Gastroesophageal sphincter (tissue), 4 donors: ENCODE measurements around the gene RTL10. TPM values are rescaled to one million over a fixed set of nuclear protein-coding genes. Genes with fewer than 3 reads are reported as not detected.
A peak's percentile ranks its signal among the peaks of the same experiment; 100 is the strongest.

ENCODE experiments used
- ATAC-seq: fragments of 150-250 bp; one replicate; pipeline ENCODE4 v1.9.1; 2016; ENCODE audit warnings: mild to moderate bottlenecking, moderate library complexity
- H3K27ac ChIP-seq, 4 donors: fragments of 200-600 bp; sonication (generic) in 3 of 4; 1 replicate in 3 of 4; 2 replicates in 1 of 4; pipeline ENCODE4 v1.5.1; 2016 to 2019
- H3K27me3 ChIP-seq: fragments of 200-600 bp; sonication (generic); one replicate; pipeline ENCODE4 v1.5.1; 2019
- H3K36me3 ChIP-seq, 2 donors: fragments of 200-600 bp; sonication (generic); one replicate each; pipeline ENCODE4 v1.5.1; 2019; ENCODE audit warnings: control low read depth in 1 of 2
- H3K4me1 ChIP-seq, 3 donors: fragments of 200-600 bp; sonication (generic); 1 replicate in 2 of 3; 2 replicates in 1 of 3; pipeline ENCODE4 v1.5.1; 2016 to 2019; ENCODE audit warnings: control low read depth in 2 of 3
- H3K4me3 ChIP-seq, 2 donors: fragments of 200-600 bp; sonication (generic); one replicate each; pipeline ENCODE4 v1.5.1; 2019; ENCODE audit warnings: mild to moderate bottlenecking in 1 of 2, moderate library complexity in 1 of 2
- H3K9me3 ChIP-seq, 3 donors: fragments of 200-600 bp; sonication (generic); one replicate each; pipeline ENCODE4 v1.5.1; 2017 to 2019; ENCODE audit warnings: control low read depth in 2 of 3
- EP300 ChIP-seq: sonication (generic); formaldehyde crosslinking; IDR thresholded peaks from one replicate; pipeline ENCODE4 v1.6.1; 2017; ENCODE audit warnings: antibody characterized with exemption, mild to moderate bottlenecking
- POLR2A ChIP-seq, 2 donors: fragments of 450-650 bp; IDR thresholded peaks; one replicate each; pipeline ENCODE4 v1.6.1; 2017; ENCODE audit warnings: antibody characterized with exemption in 2 of 2, mild to moderate bottlenecking in 2 of 2, moderate library complexity in 1 of 2
- POLR2AphosphoS5 ChIP-seq: sonication (generic); formaldehyde crosslinking; IDR thresholded peaks from one replicate; pipeline ENCODE4 v1.6.1; 2017; ENCODE audit warnings: antibody characterized with exemption
- WGBS, 2 donors: methylation state at CpG; one replicate each; pipeline ENCODE4 v1.1.5; 2018; ENCODE audit warnings: low coverage in 1 of 2; 5-methylcytosine and 5-hydroxymethylcytosine counted together
- total RNA-seq, 4 donors: library from RNA; depleted of rRNA; stranded (reverse); fragments of >200 nt; gene quantifications; one replicate each; pipeline ENCODE4 v1.1.0, GENCODE V29; 2016
- TF ChIP-seq, protein P1 (sequence below), 4 experiments: fragments of 200-600 bp in 2 of 4; fragments of 450-650 bp in 2 of 4; sonication (generic) in 1 of 4; IDR thresholded peaks; one replicate each; pipeline ENCODE4 v1.5.1; 2017 to 2019; ENCODE audit warnings: antibody characterized with exemption in 4 of 4, mild to moderate bottlenecking in 2 of 4, moderate library complexity in 2 of 4

RTL10 gene
- total RNA-seq, 4 donors from 2014 or later, result 6.6 to 15.9 (median 10.4) TPM

DNA sequence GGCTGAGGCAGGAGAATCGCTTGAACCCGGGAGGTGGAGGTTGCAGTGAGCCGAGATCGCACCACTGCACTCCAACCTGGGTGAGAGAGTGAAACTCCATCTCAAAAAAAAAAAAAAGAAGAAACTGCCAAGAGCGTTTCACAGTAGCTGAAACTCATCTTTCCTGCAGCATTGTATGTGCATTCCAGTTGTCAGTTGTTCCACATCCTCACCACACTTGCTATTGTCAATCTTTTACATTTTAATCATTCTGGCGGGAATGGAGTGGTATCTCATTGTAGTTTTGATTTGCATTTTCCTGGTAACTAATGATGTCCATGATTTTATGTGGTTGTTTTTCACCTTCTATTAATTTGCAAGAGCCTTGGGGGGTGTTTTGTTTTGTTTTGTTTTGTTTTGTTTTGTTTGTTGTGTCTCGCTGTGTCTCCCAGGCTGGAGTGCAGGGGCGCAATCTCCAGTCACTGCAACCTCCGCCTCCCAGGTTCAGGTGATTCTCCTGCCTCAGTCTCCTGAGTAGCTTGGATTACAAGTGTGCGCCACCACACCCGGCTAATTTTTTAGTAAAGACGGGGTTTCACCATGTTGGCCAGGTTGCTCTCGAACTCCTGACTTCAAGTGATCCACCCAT lies 8.1 kb upstream of the RTL10 start:
- 89 to 94% methylated on average over 7 to 10 of the region's 13 CpGs for WGBS, 2 donors

DNA sequence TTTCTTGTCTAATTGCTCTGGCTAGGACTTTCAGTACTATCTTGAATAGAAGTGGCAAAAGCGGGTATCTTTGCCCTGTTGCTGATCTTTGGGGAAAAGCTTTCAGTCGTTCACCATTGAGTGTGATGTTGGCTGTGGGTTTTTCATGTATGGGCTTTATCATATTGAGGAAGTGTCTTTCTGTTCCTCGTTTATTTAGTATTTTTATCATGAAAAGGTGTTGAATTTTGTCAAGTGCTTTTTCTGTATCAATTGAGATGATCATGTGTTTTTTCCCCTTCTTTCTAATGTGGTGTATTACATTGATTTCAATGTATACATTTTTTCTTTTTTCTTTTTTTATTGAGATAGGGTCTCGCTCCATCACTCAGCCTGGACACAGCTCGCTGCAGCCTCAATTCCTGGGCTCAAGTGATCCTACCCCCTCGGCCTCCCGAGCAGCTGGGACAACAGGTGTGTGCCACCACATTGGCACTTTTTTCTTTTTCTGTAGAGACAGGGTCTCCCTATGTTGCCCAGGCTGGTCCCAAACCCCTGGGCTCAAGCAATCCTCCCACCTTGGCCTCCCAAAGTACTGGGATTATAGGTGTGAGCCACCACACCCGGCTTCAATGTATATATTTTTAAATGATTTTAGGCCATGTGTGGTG lies 5.3 kb upstream of the RTL10 start:
- no peak overlapping the region for H3K4me3 ChIP-seq
- ATAC-seq, result no peak
- no peak overlapping the region for H3K27ac ChIP-seq
- no peaks in the 10 kb centered on the region for H3K36me3 ChIP-seq
- no peaks in the 10 kb centered on the region for H3K9me3 ChIP-seq
- TF ChIP-seq EP300, result no peak
- TF ChIP-seq, protein P1, sequence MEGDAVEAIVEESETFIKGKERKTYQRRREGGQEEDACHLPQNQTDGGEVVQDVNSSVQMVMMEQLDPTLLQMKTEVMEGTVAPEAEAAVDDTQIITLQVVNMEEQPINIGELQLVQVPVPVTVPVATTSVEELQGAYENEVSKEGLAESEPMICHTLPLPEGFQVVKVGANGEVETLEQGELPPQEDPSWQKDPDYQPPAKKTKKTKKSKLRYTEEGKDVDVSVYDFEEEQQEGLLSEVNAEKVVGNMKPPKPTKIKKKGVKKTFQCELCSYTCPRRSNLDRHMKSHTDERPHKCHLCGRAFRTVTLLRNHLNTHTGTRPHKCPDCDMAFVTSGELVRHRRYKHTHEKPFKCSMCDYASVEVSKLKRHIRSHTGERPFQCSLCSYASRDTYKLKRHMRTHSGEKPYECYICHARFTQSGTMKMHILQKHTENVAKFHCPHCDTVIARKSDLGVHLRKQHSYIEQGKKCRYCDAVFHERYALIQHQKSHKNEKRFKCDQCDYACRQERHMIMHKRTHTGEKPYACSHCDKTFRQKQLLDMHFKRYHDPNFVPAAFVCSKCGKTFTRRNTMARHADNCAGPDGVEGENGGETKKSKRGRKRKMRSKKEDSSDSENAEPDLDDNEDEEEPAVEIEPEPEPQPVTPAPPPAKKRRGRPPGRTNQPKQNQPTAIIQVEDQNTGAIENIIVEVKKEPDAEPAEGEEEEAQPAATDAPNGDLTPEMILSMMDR (IDR thresholded peaks at IDR 0.05), result no peak
- no peak for TF ChIP-seq POLR2A (IDR thresholded peaks at IDR 0.05)
- no peak for TF ChIP-seq POLR2AphosphoS5
- H3K27me3 ChIP-seq, result no peaks in the 10 kb centered on the region
- 93 to 100% methylated on average over 4 to 8 of the region's 8 CpGs for WGBS, 2 donors
- peaks cover 0 to 14% (median 7%) of the 10 kb centered on the region in 3 donors for H3K4me1 ChIP-seq

More for the DNA sequence above, 8.1 kb upstream of the RTL10 start:
- H3K4me1 ChIP-seq, result no peaks in the 10 kb centered on the region
- TF ChIP-seq POLR2AphosphoS5 (no peak), POLR2A (IDR thresholded peaks at IDR 0.05) (no peak), EP300 (no peak)
- TF ChIP-seq, protein P1 (IDR thresholded peaks at IDR 0.05), result no peak
- no peak overlapping the region for H3K4me3 ChIP-seq
- ATAC-seq, result no peak
- H3K27me3 ChIP-seq, result no peaks in the 10 kb centered on the region
- no peak overlapping the region for H3K27ac ChIP-seq
- H3K36me3 ChIP-seq, result no peaks in the 10 kb centered on the region
- H3K9me3 ChIP-seq, result no peaks in the 10 kb centered on the region

DNA sequence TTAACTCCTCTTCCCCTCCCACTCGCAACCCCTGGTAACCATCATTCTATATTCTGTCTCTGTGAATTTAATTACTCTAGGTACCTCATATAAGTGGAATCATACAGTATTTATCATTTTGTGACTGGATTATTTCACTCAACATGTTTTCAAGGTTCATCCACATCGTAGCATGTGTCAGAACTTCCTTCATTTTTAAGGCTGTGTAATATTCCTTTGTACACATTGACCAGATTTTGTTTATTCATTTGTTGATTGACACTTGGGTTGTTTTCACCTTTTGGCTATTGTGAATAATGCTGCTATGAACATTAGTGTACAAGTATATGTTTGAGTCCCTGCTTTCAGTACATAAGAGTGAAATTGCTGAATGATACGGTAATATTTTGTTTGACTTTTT lies 2.7 kb upstream of the RTL10 start:
- no peak for TF ChIP-seq EP300
- TF ChIP-seq, protein P1 (IDR thresholded peaks at IDR 0.05), result no peak
- no peak for TF ChIP-seq POLR2A (IDR thresholded peaks at IDR 0.05)
- no peak for TF ChIP-seq POLR2AphosphoS5
- H3K36me3 ChIP-seq, result peaks cover 0 to 2% of the 10 kb centered on the region in 2 donors
- peaks cover 0 to 30% (median 20%) of the 10 kb centered on the region in 3 donors for H3K4me1 ChIP-seq
- H3K27ac ChIP-seq, result no peak overlapping the region
- no peaks in the 10 kb centered on the region for H3K9me3 ChIP-seq
- ATAC-seq, result no peak
- no peak overlapping the region for H3K4me3 ChIP-seq
- 96 to 100% methylated on average over 2 to 3 of the region's 3 CpGs for WGBS, 2 donors
- H3K27me3 ChIP-seq, result no peaks in the 10 kb centered on the region

DNA sequence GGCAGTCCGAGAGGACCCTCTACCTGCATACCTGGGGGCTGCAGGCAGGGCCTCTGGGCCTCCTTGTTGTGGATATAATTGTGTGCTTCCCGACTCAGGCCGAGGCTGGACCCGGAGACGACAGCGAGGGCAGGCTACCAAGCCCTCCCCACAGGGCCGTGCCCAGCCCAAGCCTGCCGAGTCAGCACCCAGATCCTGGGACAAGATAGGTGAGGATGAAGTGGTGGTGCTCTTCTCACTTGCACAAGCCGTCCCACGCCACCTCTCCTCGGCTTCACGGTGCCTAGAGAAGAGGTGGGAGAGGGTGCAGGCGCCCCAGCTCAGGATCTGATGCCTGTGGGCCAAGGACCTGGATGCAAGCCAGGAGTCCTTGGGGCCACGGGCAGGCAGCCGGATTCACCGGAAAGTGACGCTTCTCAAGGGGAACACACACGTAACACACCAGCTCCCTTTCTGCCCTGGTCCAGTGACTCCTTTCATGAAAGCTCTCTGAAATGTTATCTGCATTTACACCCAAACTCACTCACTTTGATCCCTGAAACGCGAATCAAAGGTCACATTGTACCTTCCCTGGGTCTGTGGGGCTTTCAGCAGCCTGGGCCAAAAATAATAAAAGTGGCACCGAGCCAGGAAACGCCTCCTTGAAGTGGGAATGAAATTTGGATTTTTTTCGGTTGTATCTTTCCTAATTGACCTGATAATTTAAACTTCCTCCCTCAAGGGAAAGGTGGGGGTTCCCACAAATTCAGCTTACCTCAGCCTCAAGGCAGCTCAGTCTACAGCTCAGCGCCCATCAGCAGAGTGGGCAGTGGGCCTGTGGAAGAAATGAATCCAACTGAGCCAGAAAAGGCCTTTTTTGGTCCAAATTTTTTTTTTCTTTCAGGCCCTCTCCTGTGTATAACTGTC lies 1.1 kb upstream of the RTL10 start:
- WGBS, 2 donors, result 7 to 17% methylated on average over 3 to 10 of the region's 24 CpGs
- ATAC-seq, result peak; percentile 10

More for the DNA sequence above, 1.1 kb upstream of the RTL10 start:
- no peaks in the 10 kb centered on the region for H3K9me3 ChIP-seq
- TF ChIP-seq POLR2AphosphoS5, result peak; percentile 47
- TF ChIP-seq, protein P1 (IDR thresholded peaks at IDR 0.05), result no peak
- peak overlapping the region; percentile 72 to 97 (median 94) for H3K27ac ChIP-seq
- peak overlapping the region; percentile 73 to 83 for H3K4me3 ChIP-seq
- H3K4me1 ChIP-seq, result peaks cover 0 to 41% (median 20%) of the 10 kb centered on the region in 3 donors
- peaks cover 0 to 18% of the 10 kb centered on the region in 2 donors for H3K36me3 ChIP-seq
- H3K27me3 ChIP-seq, result no peaks in the 10 kb centered on the region
